Left ventricle myocardium inferior (tissue), 1 donor: ENCODE data around the gene SH3GL2. TPM values are rescaled to one million over a fixed set of nuclear protein-coding genes. Genes with fewer than 3 reads are reported as not detected.

Experiments
- DNase-seq: peaks from one replicate; pipeline ENCODE4 v3.0.0-alpha.2; 2020
- H3K27ac ChIP-seq: fragments of 200-600 bp; replicated peaks from 2 replicates; pipeline ENCODE4 v1.8.0; 2021
- H3K27me3 ChIP-seq: fragments of 200-600 bp; 2 replicates; pipeline ENCODE4 v1.8.0; 2021; ENCODE audit warnings: low read depth
- H3K36me3 ChIP-seq: fragments of 200-600 bp; 2 replicates; pipeline ENCODE4 v1.8.0; 2021
- H3K4me1 ChIP-seq: fragments of 200-600 bp; 2 replicates; pipeline ENCODE4 v1.8.0; 2021
- H3K4me3 ChIP-seq: fragments of 200-600 bp; 2 replicates; pipeline ENCODE4 v1.8.0; 2021; ENCODE audit warnings: mild to moderate bottlenecking, moderate library complexity
- H3K9me3 ChIP-seq: fragments of 200-600 bp; replicated peaks from 2 replicates; pipeline ENCODE4 v1.8.0; 2021
- CTCF ChIP-seq: fragments of 200-600 bp; IDR thresholded peaks from 2 replicates; pipeline ENCODE4 v1.8.0; 2021; ENCODE audit warnings: antibody characterized with exemption, mild to moderate bottlenecking, borderline replicate concordance
- intact Hi-C: fragments of 100-400 bp; cut with micrococcal nuclease; formaldehyde crosslinking; loops from one replicate; pipeline ENCODE4 v1.11.0; 2022
- total RNA-seq: library from RNA; stranded (reverse); fragmentation: NEBNext Ultra II Directional; extraction: Animal tissue kit (Norgen Biotek cat#: 25700); gene quantifications from one replicate; pipeline ENCODE4 v1.2.1, GENCODE V29; 2021
- donor health status: DM: no; HTN: yes; CAD: no; lungs with severe emphysema.

The SH3GL2 gene
- total RNA-seq, 1 donor from 2014 or later = 7.3 TPM

- no peak overlapping the region for H3K27ac ChIP-seq
- no peak overlapping the region for H3K4me3 ChIP-seq
- H3K9me3 ChIP-seq = no peaks in the 10 kb centered on the region
- intact Hi-C loops = no loop called here
- DNase-seq = no peak
- H3K4me1 ChIP-seq = peaks cover 9% of the 10 kb centered on the region
- no peaks in the 10 kb centered on the region for H3K36me3 ChIP-seq
- H3K27me3 ChIP-seq = peaks cover 48% of the 10 kb centered on the region
- TF ChIP-seq CTCF = no peak
Measured at GRCh38 chr9:17574342-17574741, 4.5 kb upstream of the SH3GL2 start.

DNA sequence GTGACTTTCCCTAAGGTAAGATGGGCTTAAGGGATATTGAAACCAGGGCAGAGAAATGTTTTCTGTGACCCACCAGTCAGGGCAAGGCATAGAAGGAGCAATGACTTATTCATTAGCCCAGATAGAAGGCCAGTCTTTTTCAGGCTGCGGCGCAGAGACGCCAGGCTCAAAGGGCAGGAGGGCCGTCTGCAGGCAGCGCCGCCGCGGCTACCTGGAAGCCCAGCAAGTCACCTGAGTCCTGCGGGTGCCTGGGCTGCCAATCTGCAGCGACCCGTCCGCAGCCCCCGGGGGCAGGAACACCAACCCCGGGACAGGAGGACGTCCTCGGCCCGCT, 322 bp upstream of the SH3GL2 start:
- DNase-seq = no peak
- Histone ChIP-seq H3K4me1 (peaks cover 12% of the 10 kb centered on the region), H3K4me3 (peak overlapping the region; percentile 68), H3K27ac (no peak overlapping the region), H3K36me3 (no peaks in the 10 kb centered on the region), H3K9me3 (no peaks in the 10 kb centered on the region), H3K27me3 (peaks cover 68% of the 10 kb centered on the region)
- TF ChIP-seq CTCF = no peak
- intact Hi-C loops = no loop called here

GRCh38 chr9:17580119-17580518, 1.3 kb downstream of the SH3GL2 start:
- H3K9me3 ChIP-seq = no peaks in the 10 kb centered on the region
- H3K27me3 ChIP-seq = peaks cover 67% of the 10 kb centered on the region
- no peak for DNase-seq
- H3K4me1 ChIP-seq = peaks cover 12% of the 10 kb centered on the region
- H3K27ac ChIP-seq = no peak overlapping the region
- H3K4me3 ChIP-seq = peak overlapping the region; percentile 68
- intact Hi-C loops = no loop called here
- no peaks in the 10 kb centered on the region for H3K36me3 ChIP-seq
- TF ChIP-seq CTCF = no peak

DNA sequence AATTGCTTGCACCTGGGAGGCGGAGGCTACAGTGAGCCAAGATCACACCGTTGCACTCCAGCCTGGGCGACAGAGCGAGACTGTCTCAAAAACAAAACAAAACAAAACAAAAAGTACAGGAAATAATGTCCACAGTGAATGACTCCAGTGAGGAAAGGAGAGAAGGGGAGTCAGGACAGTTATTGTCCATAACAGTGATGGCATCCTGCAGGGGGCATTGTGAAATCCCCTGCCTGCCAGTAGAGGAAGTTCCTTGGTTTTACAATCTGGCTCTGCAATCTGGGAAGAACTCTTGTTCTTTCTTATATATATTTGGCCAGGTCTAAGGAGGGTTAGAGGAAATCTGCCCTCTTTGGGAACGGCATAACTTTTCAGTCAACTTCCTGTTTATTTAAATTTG, 8.2 kb downstream of the SH3GL2 start:
- Histone ChIP-seq H3K4me3 (no peak overlapping the region), H3K27ac (no peak overlapping the region), H3K27me3 (peaks cover 3% of the 10 kb centered on the region), H3K36me3 (no peaks in the 10 kb centered on the region), H3K9me3 (no peaks in the 10 kb centered on the region), H3K4me1 (peaks cover 5% of the 10 kb centered on the region)
- intact Hi-C loops = no loop called here
- no peak for TF ChIP-seq CTCF
- DNase-seq = no peak

GRCh38 chr9:17588395-17588794, 9.5 kb downstream of the SH3GL2 start:
- no peak overlapping the region for H3K4me3 ChIP-seq
- H3K36me3 ChIP-seq = no peaks in the 10 kb centered on the region
- H3K27ac ChIP-seq = no peak overlapping the region
- no peaks in the 10 kb centered on the region for H3K27me3 ChIP-seq
- H3K9me3 ChIP-seq = no peaks in the 10 kb centered on the region
- no peak for DNase-seq
- no peak for TF ChIP-seq CTCF
- H3K4me1 ChIP-seq = peaks cover 5% of the 10 kb centered on the region
- intact Hi-C loops = no loop called here

DNA sequence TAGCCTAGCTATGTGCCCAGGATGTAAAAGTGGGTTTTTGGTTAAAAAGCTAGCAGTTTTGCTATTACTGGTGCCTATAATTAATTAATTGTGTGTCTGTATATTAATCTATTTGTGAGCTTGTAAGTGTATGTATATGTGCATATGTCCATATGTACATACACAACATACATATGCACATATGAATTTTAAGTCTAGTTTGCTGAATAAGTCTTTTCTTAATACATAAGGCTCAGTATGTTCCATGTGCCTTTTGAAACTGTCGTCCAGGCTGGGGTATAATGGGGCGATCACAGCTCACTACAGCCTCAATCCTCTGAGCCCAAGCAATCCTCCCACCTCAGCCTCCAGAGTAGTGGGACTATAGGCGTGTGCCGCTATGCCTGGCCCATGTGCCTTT, 10.1 kb downstream of the SH3GL2 start:
- Histone ChIP-seq H3K4me3 (no peak overlapping the region), H3K27ac (no peak overlapping the region), H3K36me3 (no peaks in the 10 kb centered on the region), H3K4me1 (peaks cover 5% of the 10 kb centered on the region), H3K9me3 (no peaks in the 10 kb centered on the region), H3K27me3 (no peaks in the 10 kb centered on the region)
- intact Hi-C loops = no loop called here
- TF ChIP-seq CTCF = no peak
- no peak for DNase-seq
